Measurements from ENCODE around the gene WSB2. TPM values are rescaled to one million over a fixed set of nuclear protein-coding genes. Genes with fewer than 3 reads are reported as not detected.

The WSB2 gene
- total and polyA plus RNA-seq, 10 of the 15 experiments (the other 5 are each of a cell fraction or from before 2014, with no cell fraction given) = 18.3 to 82.6 (median 43.7) TPM

DNA sequence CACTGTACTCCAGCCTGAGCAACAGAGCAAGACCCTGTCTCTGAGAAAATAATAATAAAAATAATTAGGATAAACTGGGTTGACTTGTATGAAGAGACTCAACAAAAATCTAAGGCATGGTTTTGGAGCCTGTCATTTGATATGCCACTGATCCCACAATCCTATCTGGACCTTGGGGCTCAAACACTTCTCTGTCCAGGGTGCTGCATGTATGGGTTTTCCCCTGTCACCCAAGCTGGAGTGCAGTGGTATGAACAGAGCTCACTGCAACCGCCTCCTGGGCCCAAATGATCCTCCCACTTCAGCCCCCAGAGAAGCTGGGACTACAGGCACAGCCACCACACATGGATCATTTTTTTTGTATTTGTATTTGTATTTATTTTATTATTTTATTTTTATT is 48.1 kb upstream of the WSB2 start:
- H3K4me2 ChIP-seq (ENCODE audit: control insufficient read depth, insufficient read depth) = no peak overlapping the region
- no peaks in the 10 kb centered on the region for H3K9me3 ChIP-seq (replicated peaks; ENCODE audit: control insufficient read depth, insufficient read depth, low read length)
- H3K27ac ChIP-seq (ENCODE audit: control insufficient read depth, insufficient read depth) = no peak overlapping the region
- no peaks in the 10 kb centered on the region for H3K79me2 ChIP-seq (ENCODE audit: control insufficient read depth, insufficient read depth, low read length)
- H3K27me3 ChIP-seq (replicated peaks in 1 of 2; ENCODE audit: control insufficient read depth in 2 of 2, insufficient read depth in 2 of 2, low read length in 1 of 2) = peaks cover under 1 to 4% of the 10 kb centered on the region in 2 experiments; a peak in 2 of 4 replicates
- no peak overlapping the region for H3K9ac ChIP-seq (ENCODE audit: control insufficient read depth, insufficient read depth, low read length)
- 29% methylated on average over 1 of the region's 1 CpG for WGBS (ENCODE audit: insufficient coverage, insufficient replicate concordance, low lambda C conversion rate, missing lambda C conversion rate)
- no peak overlapping the region for H2AFZ ChIP-seq (ENCODE audit: control insufficient read depth, low read depth, low read length)
- ChIA-PET RAD21 (ENCODE audit: unreplicated experiment) (interaction anchor here (1.0 kb wide), 1 partner anchor 11 kb away, joined by 4 read pairs; no protein-coding TSS in a partner anchor), CTCF (interaction anchor here (0.8 to 1.0 kb wide), 2 partner anchors 9 to 430 kb away, joined by 3 to 4 read pairs; no protein-coding TSS in a partner anchor), SMC1A (ENCODE audit: uncharacterized antibody, unreplicated experiment) (interaction anchor here (1.1 kb wide), 1 partner anchor 44 kb away, joined by 3 read pairs; no protein-coding TSS in a partner anchor), POLR2A (no interaction called here)
- no peaks in the 10 kb centered on the region for H4K20me1 ChIP-seq (ENCODE audit: control insufficient read depth, insufficient read depth)
- DNase-seq (ENCODE audit: low read depth, low spot score) (no peak), FAIRE-seq (no peak), ATAC-seq (peak; percentile 47; the same call in 1 of the 3 replicates)
- H3K4me3 ChIP-seq = no peak overlapping the region
- no peaks in the 10 kb centered on the region; the same call in 1 of the 2 replicates for H3K4me1 ChIP-seq (ENCODE audit: control insufficient read depth, insufficient read depth, low read length)
- TF ChIP-seq SMAD5 (IDR thresholded peaks at IDR 0.05; ENCODE audit: low read depth) (no peak), REST (IDR thresholded peaks at IDR 0.05; ENCODE audit: low read depth, low read length) (peak; percentile 71)
- no peaks in the 10 kb centered on the region for H3K36me3 ChIP-seq (ENCODE audit: control insufficient read depth in 2 of 2, insufficient read depth in 2 of 2, low read length in 1 of 2)
- intact Hi-C loops (cut with micrococcal nuclease; ENCODE audit: unreplicated experiment) (no loop called here), in situ Hi-C loops (cut with MboI) (loop anchor here (25.0 kb wide), 2 partner anchors 928 to 1428 kb away; no protein-coding TSS in a partner anchor)
- BruUV-seq (replicated peaks) = no TSS peak

- SMC1A ChIA-PET (ENCODE audit: uncharacterized antibody, unreplicated experiment) = no interaction called here
- WGBS (ENCODE audit: insufficient coverage, insufficient replicate concordance, low lambda C conversion rate, missing lambda C conversion rate) = 80% methylated on average over 8 of the region's 8 CpGs
- H3K27ac ChIP-seq (ENCODE audit: control insufficient read depth, insufficient read depth) = no peak overlapping the region
- H3K79me2 ChIP-seq (ENCODE audit: control insufficient read depth, insufficient read depth, low read length) = no peaks in the 10 kb centered on the region
- H3K9ac ChIP-seq (ENCODE audit: control insufficient read depth, insufficient read depth, low read length) = no peak overlapping the region
- H3K27me3 ChIP-seq (replicated peaks in 1 of 2; ENCODE audit: control insufficient read depth in 2 of 2, insufficient read depth in 2 of 2, low read length in 1 of 2) = peaks cover 3 to 6% of the 10 kb centered on the region in 2 experiments; a peak in 2 of 4 replicates
- CTCF ChIA-PET = no interaction called here
- H3K4me2 ChIP-seq (ENCODE audit: control insufficient read depth, insufficient read depth) = no peak overlapping the region
- RAD21 ChIA-PET (ENCODE audit: unreplicated experiment) = no interaction called here
- in situ Hi-C loops (cut with MboI) (loop anchor here (25.0 kb wide), 2 partner anchors 930 to 1430 kb away; no protein-coding TSS in a partner anchor), intact Hi-C loops (cut with micrococcal nuclease; ENCODE audit: unreplicated experiment) (no loop called here)
- no peak overlapping the region for H3K4me3 ChIP-seq
- H3K9me3 ChIP-seq (replicated peaks; ENCODE audit: control insufficient read depth, insufficient read depth, low read length) = no peaks in the 10 kb centered on the region
- POLR2A ChIA-PET = no interaction called here
- ATAC-seq (no peak), FAIRE-seq (no peak), DNase-seq (ENCODE audit: low read depth, low spot score) (no peak)
- no TSS peak for BruUV-seq (replicated peaks)
- H3K36me3 ChIP-seq (ENCODE audit: control insufficient read depth in 2 of 2, insufficient read depth in 2 of 2, low read length in 1 of 2) = no peaks in the 10 kb centered on the region
- H2AFZ ChIP-seq (ENCODE audit: control insufficient read depth, low read depth, low read length) = no peak overlapping the region
- H3K4me1 ChIP-seq (ENCODE audit: control insufficient read depth, insufficient read depth, low read length) = no peaks in the 10 kb centered on the region; the same call in 1 of the 2 replicates
- H4K20me1 ChIP-seq (ENCODE audit: control insufficient read depth, insufficient read depth) = no peaks in the 10 kb centered on the region
- TF ChIP-seq SUPT20H (IDR thresholded peaks at IDR 0.05; ENCODE audit: borderline replicate concordance, control insufficient read depth, low read depth, low read length) (no peak), ZNF24 (IDR thresholded peaks at IDR 0.05) (no peak), KLF5 (IDR thresholded peaks at IDR 0.05; ENCODE audit: partially characterized antibody) (no peak), BCL11A (IDR thresholded peaks at IDR 0.05; ENCODE audit: low read depth, low read length) (no peak), CHD1 (IDR thresholded peaks at IDR 0.05; ENCODE audit: low read depth, low read length) (no peak), STAT3 (IDR thresholded peaks at IDR 0.05; ENCODE audit: low read depth, low read length) (no peak), HDGF (IDR thresholded peaks at IDR 0.05) (no peak)
- TF ChIP-seq, protein P1, sequence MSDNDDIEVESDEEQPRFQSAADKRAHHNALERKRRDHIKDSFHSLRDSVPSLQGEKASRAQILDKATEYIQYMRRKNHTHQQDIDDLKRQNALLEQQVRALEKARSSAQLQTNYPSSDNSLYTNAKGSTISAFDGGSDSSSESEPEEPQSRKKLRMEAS (IDR thresholded peaks at IDR 0.05; ENCODE audit: low read depth, low read length) = no peak
- TF ChIP-seq, protein P2, sequence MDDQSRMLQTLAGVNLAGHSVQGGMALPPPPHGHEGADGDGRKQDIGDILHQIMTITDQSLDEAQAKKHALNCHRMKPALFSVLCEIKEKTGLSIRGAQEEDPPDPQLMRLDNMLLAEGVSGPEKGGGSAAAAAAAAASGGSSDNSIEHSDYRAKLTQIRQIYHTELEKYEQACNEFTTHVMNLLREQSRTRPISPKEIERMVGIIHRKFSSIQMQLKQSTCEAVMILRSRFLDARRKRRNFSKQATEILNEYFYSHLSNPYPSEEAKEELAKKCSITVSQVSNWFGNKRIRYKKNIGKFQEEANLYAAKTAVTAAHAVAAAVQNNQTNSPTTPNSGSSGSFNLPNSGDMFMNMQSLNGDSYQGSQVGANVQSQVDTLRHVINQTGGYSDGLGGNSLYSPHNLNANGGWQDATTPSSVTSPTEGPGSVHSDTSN (IDR thresholded peaks at IDR 0.05; ENCODE audit: insufficient replicate concordance, low read depth, low read length) = no peak
These were observed 46.7 kb upstream of the WSB2 start for GRCh38 chr12:118107694-118108093.
